GM12801 (cell line): ENCODE data around the gene FCF1.

Source experiments
- TF ChIP-seq, protein P1 (sequence below): IDR thresholded peaks from one replicate; pipeline ENCODE4 v1.5.1; 2011; ENCODE audit warnings: control low read depth; ENCODE audit not compliant: insufficient read length; ENCODE audit errors: extremely low read depth

Gene FCF1

DNA sequence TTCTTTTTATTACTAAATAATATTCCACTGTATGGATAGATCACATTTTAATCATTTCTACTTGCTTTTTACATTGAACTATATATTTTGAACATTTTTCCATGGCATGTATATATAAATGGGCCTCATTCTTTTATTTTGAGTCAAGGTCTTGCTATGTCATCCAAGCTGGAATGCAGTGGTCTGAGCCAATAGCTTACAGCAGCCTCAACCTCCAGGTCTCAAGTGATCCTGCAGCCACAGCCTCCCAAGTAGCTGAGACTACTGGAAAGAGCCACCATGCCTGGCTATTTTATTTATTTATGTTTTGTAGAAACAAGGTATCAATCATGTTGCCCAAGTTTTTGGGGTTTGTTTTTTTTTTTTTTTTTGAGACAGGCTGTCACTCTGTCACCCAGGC is 7.6 kb downstream of the FCF1 start:
- TF ChIP-seq, protein P1, sequence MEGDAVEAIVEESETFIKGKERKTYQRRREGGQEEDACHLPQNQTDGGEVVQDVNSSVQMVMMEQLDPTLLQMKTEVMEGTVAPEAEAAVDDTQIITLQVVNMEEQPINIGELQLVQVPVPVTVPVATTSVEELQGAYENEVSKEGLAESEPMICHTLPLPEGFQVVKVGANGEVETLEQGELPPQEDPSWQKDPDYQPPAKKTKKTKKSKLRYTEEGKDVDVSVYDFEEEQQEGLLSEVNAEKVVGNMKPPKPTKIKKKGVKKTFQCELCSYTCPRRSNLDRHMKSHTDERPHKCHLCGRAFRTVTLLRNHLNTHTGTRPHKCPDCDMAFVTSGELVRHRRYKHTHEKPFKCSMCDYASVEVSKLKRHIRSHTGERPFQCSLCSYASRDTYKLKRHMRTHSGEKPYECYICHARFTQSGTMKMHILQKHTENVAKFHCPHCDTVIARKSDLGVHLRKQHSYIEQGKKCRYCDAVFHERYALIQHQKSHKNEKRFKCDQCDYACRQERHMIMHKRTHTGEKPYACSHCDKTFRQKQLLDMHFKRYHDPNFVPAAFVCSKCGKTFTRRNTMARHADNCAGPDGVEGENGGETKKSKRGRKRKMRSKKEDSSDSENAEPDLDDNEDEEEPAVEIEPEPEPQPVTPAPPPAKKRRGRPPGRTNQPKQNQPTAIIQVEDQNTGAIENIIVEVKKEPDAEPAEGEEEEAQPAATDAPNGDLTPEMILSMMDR = no peak

DNA sequence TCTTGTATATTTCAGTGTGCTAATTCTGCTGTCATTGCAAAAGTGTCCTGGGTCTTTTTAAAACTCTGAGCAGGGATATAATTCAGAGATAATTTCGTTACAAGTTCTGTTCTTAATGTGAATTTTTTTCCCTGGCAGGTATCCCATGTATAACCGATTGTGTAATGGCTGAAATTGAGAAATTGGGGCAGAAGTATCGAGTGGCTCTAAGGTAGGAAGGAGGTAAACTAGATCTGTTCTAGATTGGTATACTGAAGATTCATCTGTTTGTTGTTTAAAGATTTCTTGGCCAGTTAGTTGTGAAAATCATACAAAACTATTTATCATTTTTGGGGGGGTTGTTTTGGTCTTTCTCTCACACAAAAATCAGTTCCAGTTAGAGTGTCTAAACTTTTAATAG is 10.2 kb downstream of the FCF1 start:
- TF ChIP-seq, protein P1 = no peak

DNA sequence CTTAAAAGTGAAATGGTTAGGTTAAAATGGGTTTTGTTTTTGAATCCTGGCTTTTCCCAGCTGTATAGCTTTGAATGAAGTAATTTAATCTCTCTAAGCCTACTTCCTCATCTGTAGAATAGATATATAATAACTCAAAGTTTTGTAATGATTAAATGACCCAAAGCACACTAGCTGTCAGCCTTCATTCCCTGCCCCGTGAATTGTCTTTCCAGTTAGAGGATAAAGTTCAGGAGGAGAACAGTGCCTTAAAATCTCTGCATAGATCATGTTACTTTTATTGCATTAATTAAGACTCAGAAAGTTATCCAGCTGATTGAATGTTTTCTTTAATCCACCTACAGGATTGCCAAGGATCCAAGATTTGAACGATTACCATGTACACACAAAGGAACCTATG is 19.4 kb downstream of the FCF1 start:
- TF ChIP-seq, protein P1 = no peak

DNA sequence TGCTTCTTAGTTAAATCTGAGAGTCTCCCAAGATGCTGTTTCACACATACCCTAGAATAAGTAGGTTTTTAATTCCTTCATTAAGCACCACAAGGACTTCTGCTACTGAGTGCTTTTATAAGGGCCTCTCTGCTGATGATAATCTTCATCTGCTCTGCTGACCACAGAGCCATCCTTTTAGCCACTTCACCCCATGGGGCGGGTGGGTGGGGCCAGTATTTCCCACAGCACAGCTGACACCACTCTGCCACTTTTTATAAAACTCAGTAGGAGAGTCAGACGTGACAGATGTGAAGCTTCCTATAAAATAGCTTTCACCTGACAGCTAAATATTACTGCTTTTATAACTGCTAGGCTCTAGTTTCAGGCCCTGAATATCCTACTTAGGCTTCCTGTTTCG is 20.3 kb downstream of the FCF1 start:
- TF ChIP-seq, protein P1 = no peak

DNA sequence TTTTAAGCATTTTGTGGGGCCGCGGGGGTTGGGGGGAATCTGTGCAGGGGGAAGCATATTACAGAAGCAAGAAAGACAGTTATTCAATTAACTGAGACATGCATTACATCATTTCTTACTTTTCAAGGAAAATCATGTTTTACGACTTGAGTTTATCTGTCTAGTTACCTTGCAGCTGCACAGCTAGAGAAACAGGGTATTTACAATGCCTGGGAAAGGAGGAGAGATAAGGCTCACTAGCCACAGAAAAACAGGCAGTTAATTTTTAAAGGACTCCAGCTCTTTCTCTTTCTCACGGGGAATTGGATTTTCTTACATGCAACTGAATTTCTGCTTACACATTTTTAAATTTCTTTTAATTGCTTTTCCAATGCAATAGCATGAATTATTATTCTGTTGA is 22.2 kb downstream of the FCF1 start:
- TF ChIP-seq, protein P1 = no peak

DNA sequence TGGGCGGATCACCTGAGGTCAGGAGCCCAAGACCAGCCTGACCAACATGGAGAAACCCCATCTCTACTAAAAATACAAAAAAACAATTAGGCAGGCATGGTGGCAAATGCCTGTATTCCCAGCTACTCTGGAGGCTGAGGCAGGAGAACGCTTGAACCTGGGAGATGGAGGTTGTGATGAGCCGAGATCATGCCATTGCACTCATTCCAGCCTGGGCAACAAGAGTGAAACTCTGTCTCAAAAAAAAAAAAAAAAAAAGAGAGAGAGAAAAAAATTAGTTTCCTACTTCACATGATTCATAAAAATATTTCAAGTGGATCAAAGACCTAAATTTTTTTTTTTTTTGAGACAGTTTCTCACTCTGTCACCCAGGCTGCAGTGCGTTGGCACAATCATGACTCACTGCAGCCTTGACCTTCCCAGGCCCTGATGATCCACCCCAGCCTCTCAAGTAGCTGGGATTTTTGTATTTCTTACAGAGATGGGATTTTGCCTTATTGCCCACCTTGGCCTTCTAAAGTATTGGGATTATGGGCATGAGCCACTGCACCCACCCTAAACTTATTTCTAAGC is 24.9 kb downstream of the FCF1 start:
- TF ChIP-seq, protein P1 = no peak

DNA sequence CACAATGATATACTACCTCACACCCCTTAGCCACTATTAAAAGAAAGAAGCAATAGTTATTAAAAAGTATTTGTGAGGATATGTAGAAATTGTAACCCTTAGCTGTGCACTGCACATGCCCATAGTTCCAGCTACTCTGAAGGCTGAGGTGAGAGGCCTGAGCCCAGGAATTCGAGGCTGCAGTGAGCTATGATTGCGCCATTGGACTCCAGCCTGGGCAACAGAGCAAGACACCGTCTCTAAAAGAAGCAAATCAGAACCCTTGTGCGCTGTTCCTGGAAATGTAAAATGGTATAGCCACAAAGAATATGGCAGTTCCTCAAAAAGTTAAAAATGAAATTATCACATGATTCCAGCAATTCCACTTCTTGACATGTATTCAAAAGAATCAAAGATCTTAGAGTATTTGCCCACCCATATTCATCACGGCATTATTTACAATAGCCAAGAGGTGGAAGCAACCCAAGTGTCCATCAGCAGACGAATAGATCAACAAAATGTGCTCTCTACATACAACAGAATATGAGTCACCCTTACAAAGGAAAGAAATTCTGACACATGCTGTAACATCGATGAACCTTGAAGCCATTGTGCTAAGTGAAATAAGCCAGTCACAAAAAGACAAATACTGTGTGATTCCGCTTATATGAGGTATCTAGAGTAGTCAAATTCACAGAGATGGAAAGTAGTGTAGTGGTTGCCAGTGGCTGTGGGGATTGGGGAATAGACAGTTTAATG is 26.5 kb downstream of the FCF1 start:
- TF ChIP-seq, protein P1 = no peak
